Kidney glomerular epithelial cell (primary cell): ENCODE data around the gene ANKS1A.

Experiments used
- DNase-seq: peaks from one replicate; lab custom pipeline; 2025; lab: John Stamatoyannopoulos, UW

ANKS1A gene

DNA sequence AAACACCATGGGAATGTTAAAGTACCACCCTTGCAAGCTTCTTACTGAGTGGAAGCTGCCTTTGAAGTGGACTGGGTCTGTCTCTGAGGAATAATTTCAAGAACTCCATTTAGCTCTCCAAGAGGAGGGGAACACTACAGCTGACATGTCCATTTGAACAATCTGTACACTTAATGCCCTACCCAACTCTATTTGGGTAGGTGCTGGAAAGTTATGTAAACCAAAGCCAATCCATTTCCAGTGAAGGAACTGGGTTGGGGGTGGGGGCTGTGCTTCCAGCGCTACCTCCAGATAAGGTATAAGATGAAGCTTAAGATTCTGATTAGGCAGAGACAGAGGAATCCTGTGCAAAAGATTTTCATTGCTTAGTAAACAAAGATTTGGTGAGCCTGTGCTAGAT, 130.1 kb downstream of the ANKS1A start:
- DNase-seq, result no peak

DNA sequence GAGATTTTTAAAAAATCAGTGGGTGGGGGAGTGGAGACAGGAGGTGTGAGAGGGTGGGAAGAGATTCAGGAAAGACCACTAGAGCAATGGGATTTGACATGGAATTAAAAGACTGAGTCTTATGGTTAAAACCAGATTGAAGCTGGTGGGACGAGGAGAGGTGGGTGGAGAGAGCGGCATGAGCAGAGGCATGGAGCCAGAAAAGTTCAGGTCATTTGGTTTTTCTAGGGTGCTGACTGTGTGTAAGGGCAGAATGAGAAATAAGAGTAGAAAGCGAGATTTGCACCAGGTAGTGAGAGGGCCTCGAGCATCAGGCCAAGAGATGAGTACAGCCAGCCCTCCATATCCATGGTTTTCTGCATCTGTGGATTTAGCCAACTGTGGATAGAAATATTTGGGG, 130.8 kb downstream of the ANKS1A start:
- DNase-seq, result no peak

DNA sequence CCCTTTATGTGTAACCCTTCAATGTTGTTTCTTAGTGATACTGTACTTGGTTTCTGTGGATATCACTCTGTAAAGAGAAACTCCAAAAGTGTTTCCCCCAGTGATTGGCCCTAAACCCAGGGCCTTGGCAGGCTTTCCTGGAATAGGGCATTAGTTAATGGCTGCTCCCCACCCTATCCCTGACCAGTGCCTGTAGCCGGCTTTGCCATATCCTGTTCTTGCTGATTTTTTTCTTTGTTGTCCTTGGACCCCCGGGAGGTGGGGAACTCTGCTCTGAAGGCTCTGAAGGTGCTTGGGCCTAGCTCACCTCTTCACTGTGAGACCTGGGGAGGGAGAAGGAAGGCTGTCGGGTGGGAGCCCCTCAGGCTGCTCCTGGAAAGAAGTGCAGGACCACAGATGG, 131.9 kb downstream of the ANKS1A start:
- no peak for DNase-seq

DNA sequence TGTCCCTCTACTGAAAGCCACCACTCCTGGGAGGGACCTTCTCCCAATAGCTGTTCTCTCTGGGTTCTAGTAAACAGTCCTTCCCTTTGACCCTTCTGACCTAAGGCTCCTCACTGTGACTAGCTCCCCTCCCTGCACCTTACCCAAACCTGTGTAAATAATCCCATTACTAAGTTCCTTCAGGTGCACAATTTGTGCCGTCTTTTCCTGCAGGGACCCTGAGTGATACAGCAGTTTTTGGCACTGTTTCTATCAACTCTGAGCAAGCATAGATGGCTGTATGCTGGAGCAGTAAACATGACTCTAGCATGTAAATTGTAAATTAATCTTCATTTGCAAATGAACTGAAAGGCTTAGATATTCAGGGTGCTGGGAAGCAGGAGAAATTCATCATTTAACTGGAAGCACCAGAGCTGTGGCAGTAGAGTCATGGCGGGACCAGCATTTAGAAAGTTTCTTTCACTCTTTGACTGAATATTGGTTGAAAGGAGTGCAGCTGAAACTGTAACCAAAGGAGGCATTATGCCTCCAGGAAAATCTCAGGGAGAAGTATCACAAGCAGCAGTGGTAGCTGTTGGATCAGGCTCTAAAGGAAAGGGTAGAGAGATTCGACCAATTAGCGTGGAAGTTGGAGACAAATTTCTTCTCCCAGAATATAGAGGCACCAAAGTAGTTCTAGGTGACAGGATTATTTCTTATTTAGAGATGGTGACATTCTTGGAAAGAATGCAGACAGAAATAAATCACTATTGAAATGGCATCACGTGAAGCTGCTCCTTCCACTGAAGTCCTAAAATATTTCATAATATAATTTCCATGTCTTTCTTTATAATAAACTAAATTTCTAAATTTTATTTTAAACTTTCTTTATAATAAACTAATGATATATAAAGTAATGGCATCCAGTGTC, 134.3 kb downstream of the ANKS1A start:
- no peak for DNase-seq

DNA sequence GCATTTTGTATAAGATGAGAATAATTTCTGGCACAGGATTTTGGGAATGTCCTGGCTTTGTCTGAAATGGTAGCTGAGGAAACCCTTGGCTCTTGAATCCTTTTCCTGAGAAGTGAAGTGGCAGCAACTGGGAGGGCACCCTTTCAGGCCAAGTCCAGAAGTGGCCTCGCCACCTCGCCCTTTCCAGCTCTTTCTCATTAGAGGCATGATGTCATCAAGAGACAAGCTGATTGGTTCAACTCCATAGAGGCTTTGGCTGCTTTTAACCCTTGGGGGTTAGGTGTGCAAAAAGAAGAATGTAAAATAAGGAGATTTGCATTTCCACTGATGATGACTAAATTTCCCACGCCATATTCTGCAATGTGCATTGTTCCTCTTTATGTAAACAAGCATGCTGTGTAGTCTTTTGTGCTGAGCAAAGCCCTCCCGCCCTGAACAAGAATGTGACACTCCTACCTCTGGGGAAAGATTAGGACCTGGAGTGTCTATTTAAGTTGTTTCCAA, 135.5 kb downstream of the ANKS1A start:
- DNase-seq, result peak; percentile 57

DNA sequence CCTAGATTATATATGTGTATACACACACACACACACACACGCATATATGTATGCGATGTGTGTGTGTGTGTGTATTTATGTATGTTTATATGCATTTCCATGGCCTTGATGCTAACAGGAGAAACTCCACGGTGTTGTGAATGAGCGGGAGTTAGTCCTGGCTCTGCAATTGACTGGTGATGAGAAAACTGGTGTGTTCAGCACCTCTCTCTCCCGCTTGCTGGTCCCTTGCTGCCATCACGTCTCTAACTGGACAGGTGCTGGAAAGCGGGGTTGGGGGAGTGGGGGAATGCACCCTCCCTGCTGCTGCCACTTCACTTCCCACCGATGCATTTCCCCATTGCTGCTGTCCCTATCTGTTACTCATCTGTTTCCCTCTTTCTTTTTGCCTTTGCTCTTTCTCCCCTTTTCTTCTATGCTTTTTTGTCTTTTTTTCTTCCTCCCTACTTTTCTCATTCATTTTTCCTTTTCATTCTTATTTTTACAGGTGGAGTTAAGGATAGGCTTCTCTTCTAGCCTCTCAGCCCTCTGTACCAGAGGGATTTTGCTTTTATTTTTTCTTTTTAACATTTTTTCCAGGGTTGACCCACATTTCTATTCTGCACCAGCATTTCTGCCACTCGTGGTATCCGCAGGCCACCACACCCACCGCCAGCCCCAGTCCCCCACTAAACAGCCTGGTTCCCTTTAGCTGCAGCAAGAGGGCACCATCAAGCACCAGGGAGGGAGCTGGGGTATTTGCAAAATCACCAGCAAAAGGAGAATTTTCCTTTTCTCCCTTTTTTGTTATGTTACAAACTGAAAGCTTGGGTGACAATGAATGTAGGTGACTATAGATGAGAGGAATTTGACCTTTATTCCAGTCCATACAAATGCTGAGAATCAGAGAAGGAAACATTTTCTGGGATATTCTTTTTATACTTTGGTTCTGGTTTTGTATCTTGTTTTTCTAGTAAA, 136.5 kb downstream of the ANKS1A start:
- DNase-seq, result no peak

DNA sequence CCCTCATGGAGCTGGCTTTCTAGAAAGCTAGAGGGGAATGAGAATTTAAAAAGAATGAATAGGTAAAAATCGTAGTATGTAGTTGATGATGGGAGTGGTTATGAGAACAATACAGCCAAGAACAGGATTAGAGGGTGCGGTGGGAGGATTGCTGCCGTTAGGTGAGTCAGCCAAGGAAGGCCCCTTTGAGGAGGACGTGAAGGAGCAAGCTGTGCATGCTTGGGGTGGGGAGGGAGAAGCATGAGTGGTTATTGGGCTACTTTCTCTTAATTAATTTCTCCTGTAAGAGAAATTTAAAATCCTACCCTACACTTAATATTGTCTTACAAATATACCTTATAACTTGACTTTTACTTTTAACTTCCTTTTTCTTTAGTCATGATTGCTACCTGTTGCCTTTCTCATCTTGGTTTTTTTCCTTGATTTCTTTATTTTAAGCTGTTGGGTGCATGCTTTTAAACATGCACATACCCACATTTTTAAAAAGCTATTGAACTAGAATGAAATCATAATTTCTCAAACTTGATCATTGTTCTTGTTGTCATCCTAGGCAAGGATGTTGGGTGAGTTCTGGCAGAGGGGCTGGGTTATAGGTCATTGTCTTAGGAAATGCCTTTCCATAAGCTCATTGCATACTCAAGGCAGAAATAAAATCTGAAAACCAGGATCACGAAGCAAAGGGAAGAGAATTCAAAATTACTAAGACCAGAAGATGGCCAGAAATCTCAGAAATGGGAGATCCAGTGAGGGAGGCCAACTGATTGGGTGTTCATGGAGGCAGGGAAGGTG, 137.6 kb downstream of the ANKS1A start:
- no peak for DNase-seq

DNA sequence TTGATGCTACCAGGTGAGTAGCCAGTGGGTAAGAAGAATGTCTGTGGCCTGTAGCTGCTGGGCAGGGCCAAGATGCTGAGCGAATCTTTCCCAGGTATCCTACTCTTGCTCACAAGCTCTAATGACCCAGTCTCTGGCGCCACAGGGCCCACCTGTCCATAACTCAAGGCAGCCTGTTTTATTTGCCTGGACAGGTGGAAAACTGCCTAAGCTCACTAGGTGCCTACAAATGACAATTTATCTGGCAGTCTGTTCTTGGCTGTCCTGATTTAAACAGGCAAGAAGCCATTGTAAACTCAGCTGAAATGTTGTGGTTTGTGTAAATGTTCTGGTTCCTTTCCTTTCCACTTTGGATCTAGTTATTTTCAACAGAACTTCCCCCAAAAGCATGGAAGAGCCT, 138.8 kb downstream of the ANKS1A start:
- no peak for DNase-seq

DNA sequence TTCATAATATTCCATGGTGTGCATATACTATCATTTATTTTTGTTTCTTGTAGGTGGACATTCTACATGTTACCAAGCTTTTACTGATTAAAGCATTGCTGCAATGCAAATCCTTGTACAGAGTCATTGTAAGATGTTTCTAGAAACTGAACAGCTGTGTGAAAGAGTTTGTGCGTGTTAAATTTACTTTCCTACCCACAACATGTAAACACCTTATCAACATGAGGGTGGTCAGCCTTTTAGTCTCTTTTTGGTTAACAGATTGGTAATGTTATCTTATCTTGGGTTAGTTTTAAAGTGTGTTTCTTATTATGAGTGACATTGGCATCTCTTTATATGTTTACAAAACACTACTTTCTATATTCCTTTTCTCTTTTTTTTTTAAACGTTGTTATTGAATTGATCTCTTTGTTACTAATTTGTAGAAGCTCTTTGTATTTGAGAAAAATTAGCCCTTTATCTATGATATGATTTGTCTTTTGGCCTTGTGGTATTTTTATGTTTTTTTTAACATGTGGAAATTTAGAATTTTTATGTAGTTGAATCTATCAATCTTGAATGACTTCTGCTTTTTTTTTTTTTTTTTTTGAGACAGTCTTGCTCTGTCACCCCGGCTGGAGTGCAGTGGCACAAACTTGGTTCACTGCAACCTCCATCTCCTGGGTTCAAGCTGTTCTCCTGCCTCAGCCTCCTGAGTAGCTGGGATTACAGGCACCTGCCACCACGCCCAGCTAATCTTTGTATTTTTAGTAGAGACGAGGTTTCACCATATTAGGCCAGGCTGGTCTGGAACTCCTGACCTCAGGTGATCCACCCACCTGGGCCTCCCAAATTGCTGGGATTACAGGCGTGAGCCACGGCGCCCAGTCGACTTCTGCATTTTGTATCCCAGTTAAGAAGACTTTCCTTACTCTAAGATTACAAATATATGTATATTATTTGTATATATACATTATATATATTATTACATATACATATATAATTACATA, 140.0 kb downstream of the ANKS1A start:
- DNase-seq, result no peak

DNA sequence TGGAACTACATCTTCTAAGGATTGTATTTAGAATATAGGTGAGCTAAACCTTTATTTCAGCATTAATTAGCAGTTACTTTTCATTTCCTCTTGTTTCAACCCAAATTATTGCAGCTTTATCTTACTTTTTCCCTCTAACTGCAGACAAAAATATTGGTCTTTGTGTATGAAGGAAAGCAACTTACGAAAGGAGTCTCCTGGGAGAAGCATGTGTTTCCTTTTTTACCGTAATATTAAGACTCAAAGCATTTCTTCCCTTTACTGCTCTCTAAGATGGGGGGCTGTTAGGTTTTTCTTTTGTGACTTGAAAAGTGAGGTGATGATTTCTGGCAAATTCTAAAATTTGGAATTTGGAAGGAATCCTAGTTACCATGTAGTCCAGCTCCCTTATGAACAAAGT, 141.0 kb downstream of the ANKS1A start:
- no peak for DNase-seq

DNA sequence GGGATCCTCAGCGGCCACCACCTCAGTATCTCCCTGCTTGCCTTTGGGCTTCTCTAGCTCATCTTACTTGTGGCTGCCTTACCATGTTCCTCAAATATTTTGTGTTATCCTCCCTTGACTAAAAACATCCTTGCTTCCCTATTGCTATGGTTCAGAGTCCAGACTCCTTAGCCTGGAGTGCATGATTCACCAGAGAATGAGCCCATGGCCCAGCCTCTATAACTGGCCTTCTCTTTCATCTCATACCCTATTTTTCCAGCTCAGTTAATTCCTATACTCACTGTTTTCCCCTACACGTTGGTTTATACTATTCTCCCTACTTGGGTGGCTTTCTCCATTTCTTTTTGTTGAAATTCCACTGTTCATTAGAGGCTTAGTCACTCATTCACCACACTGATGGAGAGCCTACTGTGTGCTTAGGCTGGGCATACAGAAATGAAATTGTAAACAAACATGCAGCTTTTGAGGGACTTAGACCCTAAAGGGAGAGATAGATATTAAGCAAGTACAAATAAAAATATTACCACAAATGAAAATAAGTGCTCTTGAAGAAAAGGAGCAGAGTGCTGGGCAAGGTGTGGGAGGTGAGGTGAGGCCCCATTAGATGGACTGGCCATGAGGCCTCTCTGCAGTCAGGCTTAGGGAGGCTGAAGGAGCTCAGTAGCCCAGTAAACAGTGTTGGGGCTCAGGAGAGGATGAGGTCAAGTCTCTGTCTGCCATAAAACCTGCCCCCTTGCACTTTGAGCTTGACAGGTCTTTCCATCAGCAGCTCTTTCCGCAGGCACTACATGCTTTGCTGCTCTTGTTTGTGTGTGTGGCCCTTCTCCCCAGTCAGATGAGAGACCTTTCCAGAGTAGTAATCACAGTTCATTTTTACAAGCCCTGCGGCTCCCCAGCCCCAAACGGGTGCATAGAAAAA, 142.8 kb downstream of the ANKS1A start:
- no peak for DNase-seq

DNA sequence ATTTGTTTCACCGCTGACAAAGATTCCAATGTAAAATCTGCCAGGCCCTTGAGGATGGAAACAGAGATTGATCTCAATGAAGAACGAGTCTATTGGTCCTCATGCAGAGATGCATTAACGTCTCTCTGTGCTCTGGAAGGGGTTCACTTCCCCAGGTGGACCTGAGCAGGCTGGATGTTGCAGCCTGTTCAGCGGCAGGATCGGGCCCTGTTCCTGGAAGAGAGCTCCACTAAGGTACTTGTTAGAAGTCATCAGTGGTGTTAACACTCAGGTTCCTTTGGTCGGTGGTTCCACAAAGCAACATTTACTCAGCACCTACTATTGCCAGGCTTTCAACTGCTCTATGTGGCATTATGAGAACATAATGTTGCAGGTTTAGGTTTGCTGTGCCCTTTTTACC, 144.6 kb downstream of the ANKS1A start:
- no peak for DNase-seq

DNA sequence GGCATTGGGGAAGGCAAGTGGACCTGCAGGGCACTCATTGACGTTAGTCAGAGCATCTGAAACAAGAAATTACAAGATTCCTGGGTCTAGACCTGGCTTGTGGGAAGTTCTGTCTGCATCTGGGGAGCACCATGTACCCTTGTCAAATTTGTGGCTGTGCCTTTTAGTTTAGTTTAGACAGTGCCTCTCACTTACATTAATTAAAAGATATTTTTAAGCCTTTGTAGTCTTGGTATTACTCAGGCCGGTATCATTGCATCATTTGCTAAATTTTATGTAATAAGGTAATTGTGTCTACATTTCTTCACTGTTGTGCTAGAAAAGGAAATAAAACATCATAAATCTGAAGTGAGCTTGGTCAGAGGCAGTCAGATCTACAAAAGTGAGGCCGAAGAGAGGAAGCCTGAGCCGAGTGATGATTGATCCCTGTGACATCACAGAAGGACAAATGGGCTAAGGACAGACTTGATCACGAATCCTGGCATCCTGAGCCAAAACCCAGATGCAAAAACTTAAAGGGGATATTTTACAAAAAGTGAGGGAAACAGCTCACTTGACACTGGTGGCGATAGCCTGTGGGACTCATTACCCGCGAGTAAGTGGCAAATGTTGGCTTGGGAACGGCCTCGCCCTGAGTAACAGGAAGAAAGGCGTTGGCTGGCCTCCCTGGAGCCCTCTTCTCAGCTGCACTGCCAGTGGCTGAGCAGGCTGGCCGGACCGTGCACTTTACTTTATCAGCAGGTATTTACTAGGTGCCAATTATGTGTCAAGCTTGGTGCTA, 145.5 kb downstream of the ANKS1A start:
- DNase-seq, result no peak

DNA sequence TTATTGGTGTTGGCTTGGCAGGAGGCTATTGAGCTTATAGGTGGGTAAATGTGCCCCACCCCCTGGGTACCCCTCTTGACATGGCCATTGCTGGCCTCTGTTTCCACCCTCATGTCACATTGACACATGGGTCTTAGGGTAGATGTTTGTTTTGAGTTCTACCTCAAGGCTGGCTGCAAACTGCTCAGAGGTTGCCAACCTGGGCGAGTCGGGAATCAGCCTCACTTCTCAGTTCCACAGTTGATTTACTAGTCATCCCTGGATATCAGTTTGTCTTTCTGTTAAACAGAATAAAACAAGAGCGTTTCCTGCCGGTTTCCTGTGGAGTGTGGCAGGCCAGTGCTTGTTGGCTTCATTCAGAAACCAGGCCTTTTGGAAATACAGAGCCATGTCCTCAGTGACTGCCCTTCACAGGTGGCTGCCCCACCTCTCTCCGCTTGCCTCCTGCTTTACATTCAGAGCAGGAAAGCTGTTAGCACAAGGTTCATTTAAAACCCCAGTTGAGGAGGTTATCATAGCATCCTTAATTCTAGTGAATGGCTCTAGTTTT, 146.5 kb downstream of the ANKS1A start:
- DNase-seq, result no peak

DNA sequence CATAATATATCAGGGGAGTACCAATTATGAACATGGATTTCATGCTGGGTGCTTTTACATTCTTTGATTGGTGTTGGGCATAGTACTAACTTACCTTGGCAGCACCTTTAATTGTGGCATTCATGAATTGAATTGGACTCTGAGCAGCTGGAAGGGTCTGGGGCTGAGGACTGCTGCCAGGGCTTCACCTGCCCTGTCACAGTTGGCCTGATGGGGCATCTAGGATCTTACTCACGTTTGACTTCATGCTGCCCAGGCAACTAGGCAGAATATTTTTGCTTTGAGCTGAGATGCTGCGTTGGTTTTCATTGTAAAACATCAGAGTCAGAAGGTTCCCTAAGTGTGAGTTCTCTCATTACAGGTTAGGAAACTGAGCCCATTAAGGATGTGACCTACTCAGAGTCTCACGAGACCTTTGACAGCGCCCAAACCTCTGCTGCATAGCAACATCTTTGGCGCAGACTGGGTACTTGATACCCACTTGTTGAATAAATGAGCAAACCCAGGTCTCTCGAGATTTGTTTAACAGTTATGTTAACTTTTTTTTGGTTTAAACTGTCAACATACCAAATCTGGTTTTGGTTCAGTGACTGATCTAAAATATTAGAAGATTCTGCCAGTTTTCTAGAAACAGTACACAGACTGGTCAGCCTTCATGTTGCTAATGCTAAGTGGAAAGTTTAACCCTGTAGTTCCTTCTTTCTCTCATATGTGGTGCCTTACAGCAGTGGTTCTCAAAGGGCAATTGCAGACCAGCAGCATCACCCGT, 147.2 kb downstream of the ANKS1A start:
- no peak for DNase-seq

DNA sequence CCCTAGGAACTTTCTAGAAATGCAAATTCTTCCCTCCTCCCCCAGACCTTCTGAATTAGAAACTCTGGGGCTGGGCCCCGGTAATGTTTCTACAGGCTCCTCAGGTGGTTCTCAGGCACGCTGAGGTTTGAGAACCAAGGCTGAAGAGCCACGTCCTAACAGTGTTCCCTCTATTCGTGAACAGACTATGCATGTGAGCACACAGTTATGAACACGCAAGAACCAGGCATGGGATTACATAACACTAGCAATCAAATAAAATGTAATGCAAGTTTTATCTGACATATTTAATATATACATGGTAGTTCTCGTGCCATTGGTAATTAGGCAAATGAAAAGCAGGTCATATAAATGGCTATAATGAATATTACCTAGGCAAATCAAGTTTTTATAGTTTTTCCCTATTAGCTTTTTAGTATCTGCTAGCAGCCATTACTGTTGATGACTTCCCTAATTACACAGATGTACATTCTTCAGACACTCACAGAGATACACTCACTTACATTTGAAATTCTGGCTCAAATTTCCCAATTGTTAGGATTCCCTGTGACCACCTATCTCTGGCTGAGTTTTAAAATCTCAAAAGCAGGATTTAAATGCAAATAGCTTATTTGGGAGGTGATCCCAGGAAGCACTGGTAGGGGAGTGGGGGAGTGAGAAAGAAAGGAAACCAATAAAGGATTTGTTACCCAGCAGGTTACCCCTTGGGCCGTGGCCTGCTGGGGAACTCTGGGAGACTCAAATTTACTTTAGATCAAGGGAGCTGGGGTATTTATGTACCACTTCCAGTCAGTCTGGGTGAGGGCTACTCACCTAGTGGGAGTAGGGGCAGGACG, 148.0 kb downstream of the ANKS1A start:
- DNase-seq, result no peak

DNA sequence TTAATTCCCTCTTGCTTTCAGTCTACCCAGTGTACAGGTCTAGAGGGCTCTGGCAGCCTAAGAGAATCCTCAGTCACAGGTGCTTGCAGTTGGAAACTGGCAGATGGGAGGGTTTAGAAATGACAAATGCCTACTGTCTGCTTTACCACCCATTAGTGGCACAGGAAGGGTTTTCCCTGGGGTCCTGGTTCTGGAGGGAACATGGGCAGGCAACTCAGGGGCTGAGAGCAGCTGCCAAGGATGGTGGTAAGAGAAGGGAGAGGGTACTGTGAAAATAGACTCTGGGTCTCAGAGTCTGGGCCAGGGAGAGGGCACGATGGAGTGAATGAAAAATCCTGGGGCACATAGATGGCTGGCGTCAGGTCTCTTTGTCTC, 148.6 kb downstream of the ANKS1A start:
- no peak for DNase-seq
